ENCODE results near the gene ZBTB7C.

ZBTB7C gene

DNA sequence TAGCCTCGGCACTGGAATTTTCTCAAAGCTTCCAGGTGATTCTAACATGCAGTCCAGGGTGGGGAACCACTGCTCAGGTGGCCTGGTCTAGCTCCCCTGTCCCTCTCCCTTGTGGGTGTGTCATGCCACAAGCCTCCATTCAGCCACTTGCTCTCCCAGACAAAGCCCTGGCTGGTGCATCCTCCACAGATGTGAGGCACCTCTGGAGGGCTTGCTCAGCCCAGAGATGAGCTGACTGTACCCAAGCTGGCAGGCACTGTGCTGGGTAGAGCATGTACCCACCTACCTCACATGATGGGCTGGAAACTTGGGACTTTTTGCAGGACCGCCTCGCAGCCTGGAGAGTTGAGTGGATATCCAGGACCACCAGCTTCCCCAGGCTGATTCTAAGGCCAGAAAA lies 88.1 kb downstream of the ZBTB7C start:
- H3K4me3 ChIP-seq (ENCODE audit: low read length) = no peak overlapping the region
- DNase-seq (ENCODE audit: low read depth) = no peak

DNA sequence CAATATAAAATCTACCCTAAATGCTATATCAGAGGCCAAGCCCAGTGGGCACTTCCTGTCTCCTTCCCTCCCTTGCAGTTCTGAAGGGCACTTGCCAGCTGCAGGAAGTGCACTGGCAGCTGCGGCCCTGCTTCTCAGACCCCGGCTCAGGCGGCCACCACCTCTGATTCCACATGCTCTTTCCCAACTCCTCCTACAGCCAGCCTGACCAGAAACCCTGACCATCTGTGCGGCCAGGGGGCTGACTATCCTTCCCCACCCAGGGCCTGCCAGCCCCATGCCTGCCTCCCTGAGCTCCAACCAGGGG lies 88.6 kb downstream of the ZBTB7C start:
- H3K4me3 ChIP-seq (ENCODE audit: low read length) = no peak overlapping the region
- no peak for DNase-seq (ENCODE audit: low read depth)
- TF ChIP-seq, protein P1, sequence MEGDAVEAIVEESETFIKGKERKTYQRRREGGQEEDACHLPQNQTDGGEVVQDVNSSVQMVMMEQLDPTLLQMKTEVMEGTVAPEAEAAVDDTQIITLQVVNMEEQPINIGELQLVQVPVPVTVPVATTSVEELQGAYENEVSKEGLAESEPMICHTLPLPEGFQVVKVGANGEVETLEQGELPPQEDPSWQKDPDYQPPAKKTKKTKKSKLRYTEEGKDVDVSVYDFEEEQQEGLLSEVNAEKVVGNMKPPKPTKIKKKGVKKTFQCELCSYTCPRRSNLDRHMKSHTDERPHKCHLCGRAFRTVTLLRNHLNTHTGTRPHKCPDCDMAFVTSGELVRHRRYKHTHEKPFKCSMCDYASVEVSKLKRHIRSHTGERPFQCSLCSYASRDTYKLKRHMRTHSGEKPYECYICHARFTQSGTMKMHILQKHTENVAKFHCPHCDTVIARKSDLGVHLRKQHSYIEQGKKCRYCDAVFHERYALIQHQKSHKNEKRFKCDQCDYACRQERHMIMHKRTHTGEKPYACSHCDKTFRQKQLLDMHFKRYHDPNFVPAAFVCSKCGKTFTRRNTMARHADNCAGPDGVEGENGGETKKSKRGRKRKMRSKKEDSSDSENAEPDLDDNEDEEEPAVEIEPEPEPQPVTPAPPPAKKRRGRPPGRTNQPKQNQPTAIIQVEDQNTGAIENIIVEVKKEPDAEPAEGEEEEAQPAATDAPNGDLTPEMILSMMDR (IDR thresholded peaks at IDR 0.05; ENCODE audit: insufficient read depth, low read depth, low read length, missing control alignments) = no peak

More for the DNA sequence above, 88.1 kb downstream of the ZBTB7C start:
- TF ChIP-seq, protein P1 (IDR thresholded peaks at IDR 0.05; ENCODE audit: insufficient read depth, low read depth, low read length, missing control alignments) = no peak

DNA sequence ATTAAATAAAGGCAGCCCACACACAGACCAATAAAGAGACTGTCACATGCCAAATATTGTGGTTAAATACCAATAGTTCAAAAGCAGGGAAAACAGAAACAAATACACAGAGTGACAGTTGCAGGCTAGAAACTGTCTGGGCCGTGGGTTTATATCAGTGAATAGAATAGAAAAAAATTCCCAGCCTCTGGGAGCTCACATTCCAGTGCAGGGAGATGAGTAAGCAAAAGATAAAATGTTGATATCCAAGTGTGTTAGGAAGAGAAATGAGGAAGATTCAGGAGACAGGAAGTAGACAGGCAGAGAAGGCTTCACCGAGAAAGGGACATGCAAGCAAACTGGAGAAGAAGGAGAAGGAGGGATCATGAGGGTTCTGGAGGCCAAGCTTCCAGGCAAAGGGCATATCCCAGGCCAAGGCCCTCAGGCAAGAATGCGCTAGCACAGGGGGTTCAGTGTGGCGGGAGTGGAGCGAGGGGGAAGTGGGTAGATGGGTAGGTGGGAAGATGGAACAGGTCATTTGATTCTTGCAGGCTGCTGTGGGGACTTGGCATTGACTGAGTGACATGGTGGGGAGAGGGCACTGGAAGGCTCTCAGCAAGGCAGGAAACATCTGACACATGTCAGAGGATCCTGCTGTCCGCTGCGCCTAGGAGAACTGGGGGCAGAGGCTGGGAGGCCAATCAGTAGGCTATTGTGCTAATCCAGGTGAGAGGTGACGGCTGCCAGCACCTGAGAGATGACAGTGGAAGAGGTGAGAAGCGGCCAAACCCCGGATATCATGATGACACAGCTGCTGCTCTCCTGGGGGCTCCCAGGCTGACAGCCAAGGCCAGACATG lies 89.2 kb downstream of the ZBTB7C start:
- DNase-seq (ENCODE audit: low read depth) = peak; percentile 45
- no peak overlapping the region for H3K4me3 ChIP-seq (ENCODE audit: low read length)
- TF ChIP-seq, protein P1 (IDR thresholded peaks at IDR 0.05; ENCODE audit: insufficient read depth, low read depth, low read length, missing control alignments) = no peak

DNA sequence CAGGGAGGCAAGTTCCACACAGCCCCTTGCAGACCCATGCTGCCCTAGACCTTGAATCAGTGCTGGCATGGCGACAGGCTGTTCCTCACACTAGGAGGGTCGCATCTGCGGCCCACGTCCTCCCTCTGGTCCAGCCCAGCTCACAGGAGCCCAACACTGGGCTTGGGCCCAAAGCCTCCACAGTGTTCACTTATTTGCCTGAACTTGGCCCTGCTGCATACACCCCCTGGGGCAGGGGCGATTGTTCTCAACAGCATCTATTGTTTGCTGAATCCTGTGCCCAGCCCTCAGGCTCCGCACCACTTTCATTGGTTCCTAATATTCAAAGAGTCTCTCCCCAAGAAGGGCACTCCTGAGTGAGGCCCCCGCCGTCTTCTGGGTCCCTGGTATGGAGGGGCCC lies 90.7 kb downstream of the ZBTB7C start:
- TF ChIP-seq, protein P1 (IDR thresholded peaks at IDR 0.05; ENCODE audit: insufficient read depth, low read depth, low read length, missing control alignments) = no peak
- no peak for DNase-seq (ENCODE audit: low read depth)
- H3K4me3 ChIP-seq (ENCODE audit: low read length) = no peak overlapping the region

DNA sequence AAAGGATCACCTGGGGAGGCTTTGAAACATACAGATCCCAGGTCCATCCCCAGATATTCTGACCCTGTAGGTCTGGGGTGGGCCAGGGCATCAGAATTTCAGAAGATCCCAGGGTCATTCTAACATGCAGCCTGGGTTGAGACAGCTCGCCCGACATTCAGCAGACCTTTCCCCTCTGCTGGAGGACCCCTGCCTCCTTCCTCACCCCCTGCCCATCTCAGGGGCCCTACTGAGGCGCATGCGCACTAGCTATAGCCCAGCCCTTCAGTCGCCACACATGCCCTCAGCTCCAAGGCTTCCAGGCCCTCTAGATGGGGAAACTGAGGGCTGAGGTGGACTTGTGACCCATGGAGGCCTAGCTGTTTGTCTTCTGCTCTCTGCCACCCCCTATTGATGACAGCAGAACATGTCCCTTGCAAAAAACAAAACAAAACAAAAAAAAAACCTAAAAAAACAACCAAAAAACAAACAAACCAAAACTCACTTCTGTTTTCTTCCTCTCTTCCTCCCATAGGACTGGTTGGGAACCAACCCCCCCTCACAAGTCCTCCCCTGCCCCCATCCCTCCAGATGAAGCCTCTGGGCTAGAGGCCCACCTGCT lies 91.3 kb downstream of the ZBTB7C start:
- no peak for DNase-seq (ENCODE audit: low read depth)
- TF ChIP-seq, protein P1 (IDR thresholded peaks at IDR 0.05; ENCODE audit: insufficient read depth, low read depth, low read length, missing control alignments) = no peak
- H3K4me3 ChIP-seq (ENCODE audit: low read length) = no peak overlapping the region

DNA sequence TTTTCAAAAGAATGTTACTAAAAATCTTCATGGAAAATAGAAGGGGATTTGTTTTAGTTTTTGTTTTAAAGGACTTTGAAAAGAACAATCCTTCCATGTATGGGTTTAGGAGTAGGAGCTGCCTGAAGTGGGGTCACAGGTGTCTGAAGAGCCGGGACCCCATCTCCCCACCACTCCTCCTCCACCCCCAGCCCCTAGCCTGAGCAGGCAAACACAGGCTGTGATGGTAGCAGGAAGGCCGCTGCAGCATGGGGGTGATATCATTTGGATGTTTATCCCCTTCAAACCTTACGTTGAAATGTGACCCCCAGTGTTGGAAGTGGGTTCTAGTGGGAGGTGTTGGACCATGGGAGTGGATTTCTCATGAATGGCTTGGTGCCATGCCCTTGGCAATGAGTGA lies 93.0 kb downstream of the ZBTB7C start:
- no peak overlapping the region for H3K4me3 ChIP-seq (ENCODE audit: low read length)
- no peak for DNase-seq (ENCODE audit: low read depth)
- TF ChIP-seq, protein P1 (IDR thresholded peaks at IDR 0.05; ENCODE audit: insufficient read depth, low read depth, low read length, missing control alignments) = no peak
